HG03159 (cell line): ENCODE measurements around the gene FAM76B.

Experiments
- ATAC-seq: cut with Tn5 transposase; IDR thresholded peaks from one replicate; pipeline ENCODE4 v1.9.1; 2021; ENCODE audit warnings: mild to moderate bottlenecking, moderate library complexity; ENCODE audit not compliant: unreplicated experiment

Gene FAM76B

DNA sequence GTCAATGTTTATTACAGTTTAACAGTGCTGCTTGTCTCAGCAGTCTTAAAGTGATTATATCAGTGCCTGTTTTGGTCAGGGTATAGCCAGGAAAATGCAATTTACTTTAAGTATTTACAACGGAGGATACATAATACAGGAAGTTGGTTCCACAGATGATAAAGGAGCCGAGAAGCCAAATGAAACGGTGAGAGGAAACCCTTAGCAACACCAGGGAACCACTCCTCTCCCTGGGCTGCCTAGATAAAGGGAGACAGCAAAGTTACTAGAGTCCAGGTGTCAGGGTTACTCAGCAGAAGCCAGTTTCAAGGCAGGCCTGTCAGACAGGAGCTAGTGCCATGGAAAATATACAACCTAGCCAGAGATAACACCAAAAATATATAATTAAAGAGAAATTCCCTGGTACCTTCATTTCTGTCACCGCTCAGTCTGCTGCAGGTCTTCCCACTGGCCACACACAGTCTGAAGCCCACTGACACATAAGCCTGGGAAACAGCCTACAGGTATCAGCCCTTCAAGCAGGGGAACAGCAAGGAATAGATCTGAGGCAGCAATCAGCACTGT, 55.5 kb downstream of the FAM76B start:
- no peak for ATAC-seq

DNA sequence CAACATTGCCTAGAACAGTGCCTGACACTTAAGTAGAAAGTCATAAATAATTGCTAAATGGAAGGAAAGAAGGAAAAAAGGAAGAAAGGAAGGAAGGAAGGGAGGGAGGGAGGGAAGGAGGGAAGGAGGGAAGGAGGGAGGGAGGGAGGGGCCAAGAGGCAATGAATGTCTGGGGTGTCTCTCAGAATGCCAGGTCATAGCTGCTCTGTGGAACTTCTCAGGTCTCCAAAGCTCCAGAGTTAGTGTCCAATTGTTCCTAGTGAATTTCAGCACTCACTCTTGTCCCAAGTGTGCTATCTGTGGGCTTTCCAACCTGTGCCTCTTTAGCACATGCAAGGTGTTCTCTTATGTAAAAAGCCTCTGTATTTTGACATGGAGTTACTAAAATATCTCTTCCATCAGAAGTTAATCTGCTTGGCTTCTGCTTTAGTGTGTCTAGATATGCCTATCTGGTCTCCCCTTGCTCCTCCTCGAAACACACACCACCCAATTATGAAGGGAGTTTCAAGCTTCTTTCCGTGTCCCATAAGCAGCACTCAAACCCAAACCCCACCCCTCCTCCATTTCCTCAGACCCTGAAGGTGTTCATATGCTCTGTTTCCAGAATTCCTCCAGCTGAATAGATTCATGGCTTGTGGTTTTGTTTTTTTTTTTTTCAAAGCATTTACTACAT, 56.5 kb downstream of the FAM76B start:
- ATAC-seq: no peak

DNA sequence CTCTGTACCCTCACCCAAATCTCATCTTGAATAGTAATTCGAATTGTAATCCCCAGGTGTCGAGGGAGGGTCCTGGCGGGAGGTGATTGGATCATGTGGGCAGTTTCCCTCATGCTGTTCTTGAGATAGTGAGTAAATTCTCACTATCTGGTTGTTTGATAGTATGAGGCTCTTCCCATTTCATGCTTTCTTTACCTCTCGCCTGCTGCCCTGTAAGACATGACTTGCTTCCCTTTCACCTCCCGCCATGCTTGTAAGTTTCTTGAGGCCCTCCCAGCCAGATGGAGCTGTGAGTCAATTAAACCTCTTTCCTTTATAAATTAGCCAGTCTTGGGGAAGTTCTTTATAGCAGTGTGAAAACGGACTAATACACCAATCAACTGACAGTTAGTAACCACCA, 60.1 kb downstream of the FAM76B start:
- ATAC-seq: no peak

DNA sequence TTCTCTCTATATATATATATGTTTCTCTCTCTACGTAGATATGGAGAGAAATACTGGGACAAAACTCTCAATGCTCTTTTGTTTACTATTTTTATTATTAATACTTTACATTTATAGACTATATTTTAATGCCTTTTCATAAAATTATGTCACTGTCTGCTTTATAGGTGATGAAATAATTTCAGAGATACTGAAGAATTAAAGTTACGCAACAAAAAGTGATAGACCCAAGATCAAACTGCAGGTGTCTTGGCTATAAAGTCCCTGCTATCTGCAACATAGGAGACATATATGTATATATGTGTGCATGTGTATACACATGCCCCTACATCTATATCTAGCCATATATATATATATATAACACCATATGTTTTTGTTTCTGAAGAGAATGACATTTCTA, 60.8 kb downstream of the FAM76B start:
- ATAC-seq: no peak

DNA sequence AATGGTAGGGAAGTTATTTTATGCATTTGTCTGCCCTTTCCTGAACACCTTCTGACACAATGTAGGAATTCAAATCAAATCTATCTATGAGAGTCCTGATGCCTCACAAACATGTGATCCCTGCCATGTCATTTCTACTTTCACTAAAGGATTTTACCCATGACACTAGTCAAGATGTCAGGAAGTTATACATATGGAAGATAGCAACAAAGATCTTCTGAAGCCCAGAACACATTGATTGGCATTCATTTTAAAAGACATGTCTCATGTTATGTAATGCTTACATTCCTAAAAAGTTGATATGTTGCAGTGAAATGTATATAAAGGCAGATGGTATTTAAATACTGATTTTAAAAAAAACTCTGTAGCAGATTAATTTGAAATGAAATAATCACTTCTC, 61.5 kb downstream of the FAM76B start:
- no peak for ATAC-seq

DNA sequence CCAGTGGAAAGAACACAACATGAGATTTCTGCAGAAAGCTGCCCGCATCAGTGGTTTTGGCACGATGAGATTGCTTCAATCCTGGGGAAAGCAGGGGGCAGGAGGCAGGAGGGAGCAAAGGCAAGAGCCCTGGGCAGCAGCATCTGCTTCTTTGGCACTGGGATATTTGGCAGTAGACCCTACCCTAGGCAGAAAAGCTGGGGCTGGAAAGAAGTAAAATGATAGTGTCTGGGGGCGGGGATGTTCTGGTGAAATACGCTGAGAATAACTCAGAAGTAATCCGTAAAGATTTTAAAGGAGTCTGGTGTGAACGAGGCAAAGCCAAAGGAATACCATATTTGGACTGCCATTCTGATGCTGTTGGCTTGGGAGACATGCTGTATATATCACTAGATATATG, 62.0 kb downstream of the FAM76B start:
- no peak for ATAC-seq

DNA sequence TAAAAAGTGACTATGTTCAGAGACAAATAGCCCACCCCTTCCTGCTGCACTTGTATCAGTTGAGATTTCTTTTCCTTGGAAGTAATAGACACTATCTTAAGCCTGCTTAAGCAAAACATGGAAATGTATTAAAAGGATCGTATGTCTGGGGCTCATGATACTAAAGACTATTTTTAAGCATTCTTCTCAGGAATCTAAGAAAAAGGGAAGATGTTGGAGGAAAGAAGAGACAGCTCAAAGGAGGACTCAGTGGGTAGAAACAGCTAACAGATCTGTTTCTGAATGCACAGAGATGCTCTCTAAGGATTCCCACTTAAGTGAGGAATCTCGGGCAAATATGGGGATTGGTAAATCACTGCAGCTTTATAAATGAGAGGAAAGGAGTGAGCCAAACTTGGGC, 62.5 kb downstream of the FAM76B start:
- no peak for ATAC-seq

DNA sequence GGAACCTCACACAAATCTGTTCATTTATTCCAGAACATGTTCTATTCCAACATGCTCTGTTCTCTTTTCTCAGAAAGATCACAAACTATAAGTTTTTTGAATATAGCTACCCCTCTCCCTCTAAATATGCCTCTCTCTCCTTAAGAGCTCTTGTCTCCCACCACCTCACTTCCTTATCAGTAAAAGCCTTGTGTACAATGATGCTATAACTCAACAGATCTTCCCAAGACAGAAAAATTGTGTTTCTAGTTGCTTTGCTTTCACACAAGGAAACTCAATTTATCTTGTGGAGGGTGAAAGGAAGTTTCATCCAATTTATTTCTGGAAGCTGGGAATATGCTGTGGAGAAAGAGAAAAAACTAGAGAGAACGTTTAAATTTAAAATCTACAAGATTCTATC, 64.4 kb downstream of the FAM76B start:
- ATAC-seq: no peak

DNA sequence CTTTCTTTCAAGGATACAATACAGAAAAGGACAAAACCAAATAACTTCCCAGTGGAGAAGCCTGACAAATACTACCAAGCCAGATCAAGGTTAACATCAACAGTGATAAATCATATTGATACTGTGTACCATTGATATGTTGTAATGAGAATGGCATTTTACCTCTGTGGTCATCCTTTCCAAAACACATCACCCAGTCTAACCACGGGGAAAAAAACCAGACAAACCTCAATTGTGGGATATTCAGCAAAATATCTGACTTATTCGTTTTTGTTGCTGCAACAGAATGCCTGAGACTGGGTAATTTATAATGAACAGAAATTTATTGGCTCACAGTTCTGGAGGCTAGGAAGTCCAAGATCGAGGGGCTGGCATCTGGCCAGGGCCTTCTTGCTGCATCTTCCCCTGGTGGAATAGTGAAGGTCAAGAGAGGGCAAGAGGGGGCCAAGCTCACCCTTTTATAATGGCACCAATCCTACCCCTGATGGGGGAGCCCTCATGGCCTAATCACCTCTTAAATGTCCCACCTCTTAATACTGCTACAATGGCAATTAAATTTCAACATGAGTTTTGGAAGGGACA, 66.1 kb downstream of the FAM76B start:
- ATAC-seq: no peak

DNA sequence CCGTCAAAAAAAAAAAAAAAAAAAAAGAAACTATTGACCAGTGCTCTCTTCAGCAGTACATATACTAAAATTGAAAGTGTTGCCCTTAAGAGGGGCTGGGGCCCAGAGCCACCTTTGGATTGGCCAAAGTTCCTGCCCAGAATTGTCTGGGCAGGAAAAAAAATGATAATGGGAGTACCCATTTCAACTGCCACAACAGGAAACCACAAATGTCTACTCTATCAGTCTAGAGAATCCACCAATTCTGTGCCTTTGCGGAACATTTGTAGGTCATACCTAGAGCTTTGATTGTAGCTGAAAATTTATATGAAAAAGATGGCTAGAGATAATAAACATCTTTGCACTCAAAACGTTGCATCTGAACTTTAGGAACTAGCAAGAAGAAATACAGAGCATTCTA, 69.4 kb downstream of the FAM76B start:
- no peak for ATAC-seq
